Anterior cingulate cortex (tissue), 58 donors: ENCODE results near the gene PROCA1.
"Not testable (repeated sequence)": the region's sequence is repeated elsewhere in the genome, so short reads cannot be mapped to it uniquely, and the experiment has no call there.

Experiments used
- DNase-seq, 58 donors: peaks; one replicate each; lab custom pipeline; 2025; lab: John Stamatoyannopoulos, UW

PROCA1 gene

DNA sequence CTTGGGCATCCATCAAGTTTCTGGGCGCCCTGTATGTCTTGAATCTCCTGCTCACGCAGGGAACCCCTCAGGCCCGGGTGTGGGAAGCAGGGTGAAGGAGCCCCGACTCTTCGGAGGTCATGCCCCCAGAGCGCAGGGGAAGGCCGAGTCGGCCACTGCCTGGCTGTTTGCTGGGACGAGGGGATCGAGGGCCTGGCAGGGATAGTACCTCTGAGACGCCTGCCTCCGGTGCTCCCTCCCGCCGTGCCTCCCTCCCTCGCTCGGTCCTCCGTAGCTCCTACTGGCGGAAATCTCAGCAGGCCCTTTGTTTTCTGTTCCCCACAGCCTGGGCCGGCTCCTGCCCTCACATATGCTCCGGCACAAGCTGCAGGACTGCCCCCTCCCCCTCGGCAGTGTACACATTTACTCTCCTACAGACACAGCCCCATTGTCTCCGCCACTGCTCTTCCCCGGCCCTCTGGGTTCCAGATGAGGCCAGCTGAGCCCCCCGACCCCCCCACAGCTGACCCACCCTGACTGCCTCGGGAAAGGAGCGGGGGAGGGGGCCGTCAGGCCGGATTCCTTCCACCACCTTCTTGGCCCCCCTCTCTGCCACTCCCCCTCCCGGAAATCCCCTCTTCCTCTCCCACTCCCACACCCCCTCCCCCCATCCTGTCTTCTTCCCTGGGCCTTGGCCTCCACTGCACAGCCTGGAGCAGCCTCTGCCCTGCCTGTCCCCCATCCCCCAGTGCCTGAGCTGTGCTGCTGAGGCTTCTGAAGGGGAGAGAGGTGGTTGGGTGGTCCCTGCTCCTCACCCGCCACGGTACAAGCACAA lies 33.5 kb upstream of the PROCA1 start:
- DNase-seq: peak in 56 of 58 donors; percentile 11 to 96 (median 82)

DNA sequence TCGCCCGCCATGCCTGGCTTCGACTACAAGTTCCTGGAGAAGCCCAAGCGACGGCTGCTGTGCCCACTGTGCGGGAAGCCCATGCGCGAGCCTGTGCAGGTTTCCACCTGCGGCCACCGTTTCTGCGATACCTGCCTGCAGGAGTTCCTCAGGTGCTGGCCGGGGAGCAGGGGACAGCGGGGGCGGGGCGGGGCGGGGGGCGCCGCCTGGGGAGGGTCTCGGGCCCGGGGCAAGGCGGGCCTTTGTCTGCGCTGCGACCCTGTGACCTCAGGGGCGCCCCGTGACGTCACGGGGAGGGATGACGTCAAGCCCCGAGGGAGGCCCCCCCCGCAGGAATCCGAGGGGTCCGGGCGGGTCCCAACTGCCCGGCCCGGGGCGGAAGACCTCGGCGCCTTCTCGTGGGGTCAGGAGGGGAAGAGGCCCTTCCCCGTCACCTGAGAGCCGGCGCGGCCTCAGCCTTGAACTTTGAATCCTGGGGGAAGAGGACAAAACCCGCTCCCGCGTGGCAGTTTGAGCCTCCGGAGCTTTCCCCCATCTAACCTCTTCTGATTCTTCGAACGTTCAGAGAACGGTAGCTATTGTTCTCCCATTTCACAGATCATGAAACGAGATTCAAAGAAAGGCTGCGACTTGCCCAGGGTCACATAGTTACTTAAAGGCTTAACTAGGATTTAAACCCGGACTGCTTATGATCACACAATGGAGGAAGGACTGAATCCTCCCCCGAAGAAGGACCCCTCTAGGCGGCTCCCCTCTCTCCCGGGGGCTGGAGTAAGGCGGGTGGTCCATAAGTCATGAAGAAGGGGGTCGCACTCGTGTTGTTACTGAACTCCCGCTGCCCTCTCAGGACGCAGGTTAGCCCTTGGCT lies 32.6 kb upstream of the PROCA1 start:
- peak in 30 of 58 donors; percentile 22 to 71 (median 50) for DNase-seq

DNA sequence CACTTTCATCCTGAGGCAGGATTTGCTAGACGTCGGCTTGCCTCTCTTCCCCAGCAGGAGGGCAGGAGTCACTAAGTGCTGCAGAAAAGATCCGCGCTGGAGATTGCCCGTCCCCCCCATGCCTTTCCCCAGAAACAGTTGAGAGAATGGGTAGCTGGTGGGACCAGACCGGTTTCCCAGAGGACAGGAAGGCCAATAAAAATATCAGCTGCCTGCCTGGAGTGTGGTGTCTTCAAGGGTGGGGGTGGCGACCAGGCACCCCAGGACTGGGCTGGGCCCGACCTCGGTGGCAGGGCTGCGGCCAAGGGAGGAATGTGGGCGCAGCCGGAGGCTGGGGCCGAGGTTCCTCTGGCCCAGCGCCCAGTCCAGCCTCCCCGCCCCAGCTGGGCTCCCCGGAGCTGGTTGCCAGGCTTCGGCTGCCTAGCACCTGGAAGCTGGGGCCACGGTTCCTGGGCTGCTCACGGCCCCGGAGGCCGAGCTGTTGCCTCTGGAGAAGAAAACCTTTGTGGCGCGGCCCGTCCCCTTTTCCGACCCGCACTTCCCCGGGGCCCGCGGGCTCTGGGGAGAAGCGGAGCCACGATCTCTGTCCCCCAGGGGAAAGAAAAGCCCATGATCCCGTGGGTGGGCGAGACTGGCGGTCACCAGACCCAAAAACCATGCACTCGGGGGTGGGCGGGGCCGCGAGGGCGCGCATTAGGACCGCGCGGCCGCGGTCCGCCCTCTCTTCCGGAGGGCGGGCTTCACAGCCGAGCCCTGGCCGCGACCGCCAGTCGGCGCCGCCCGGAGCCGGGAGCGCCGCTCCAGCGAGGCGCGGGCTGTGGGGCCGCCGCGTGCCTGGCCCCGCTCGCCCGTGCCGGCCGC lies 31.8 kb upstream of the PROCA1 start, which contains the start of gene TRAF4:
Gene TRAF4 (plus strand): TSS at position 769 of the 861 bp plus-strand sequence. CDS start 102 bp downstream, outside the sequence.
- DNase-seq: peak in 54 of 58 donors; percentile 24 to 87 (median 69)

DNA sequence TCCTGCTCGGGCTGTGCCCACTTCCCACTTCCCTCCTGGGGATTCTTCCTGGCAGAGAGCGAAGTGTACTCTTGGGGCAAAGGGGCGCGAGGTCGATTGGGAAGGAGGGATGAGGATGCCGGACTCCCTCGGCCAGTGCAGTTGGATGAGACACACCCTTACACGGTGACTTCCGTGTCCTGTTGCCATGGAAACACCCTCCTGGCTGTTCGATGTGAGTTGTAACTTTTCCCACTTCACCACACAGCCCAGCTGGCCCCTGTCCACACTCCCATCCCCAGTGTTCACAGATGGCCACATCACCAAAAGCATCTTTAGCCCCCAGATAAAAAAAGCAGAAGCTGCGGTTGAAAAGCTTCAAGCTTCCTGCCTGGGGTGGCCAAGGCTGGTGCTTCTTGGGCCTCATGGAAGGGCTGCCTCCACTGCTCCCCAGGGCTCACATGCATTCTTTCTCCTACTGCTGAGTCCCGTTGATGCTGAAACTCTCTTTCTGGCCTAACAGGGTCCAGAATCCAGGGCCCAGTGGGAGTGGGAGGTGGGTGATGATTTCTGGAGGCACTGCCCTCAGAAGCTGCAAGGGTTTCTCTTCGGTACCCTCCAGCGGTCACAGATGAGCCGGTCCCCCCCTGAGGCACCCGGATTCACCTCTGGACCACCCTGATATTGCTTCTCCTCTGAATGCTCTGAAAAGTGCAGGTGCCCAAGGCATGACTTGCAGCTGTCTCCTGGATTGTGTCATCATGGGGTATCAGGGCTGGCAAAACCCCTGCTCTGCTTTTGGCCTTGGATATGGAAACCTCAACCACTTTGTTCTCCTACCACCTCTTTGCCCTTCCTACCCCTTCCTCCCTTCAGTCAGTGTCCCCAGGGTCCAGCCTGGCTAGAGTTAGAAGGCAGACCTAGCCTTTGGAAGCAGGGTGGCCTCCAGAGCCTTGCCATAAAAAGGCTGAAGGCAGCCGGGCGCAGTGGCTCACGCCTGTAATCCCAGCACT lies 30.0 kb upstream of the PROCA1 start:
- DNase-seq: peak in 19 of 58 donors; percentile 6 to 58 (median 26)

DNA sequence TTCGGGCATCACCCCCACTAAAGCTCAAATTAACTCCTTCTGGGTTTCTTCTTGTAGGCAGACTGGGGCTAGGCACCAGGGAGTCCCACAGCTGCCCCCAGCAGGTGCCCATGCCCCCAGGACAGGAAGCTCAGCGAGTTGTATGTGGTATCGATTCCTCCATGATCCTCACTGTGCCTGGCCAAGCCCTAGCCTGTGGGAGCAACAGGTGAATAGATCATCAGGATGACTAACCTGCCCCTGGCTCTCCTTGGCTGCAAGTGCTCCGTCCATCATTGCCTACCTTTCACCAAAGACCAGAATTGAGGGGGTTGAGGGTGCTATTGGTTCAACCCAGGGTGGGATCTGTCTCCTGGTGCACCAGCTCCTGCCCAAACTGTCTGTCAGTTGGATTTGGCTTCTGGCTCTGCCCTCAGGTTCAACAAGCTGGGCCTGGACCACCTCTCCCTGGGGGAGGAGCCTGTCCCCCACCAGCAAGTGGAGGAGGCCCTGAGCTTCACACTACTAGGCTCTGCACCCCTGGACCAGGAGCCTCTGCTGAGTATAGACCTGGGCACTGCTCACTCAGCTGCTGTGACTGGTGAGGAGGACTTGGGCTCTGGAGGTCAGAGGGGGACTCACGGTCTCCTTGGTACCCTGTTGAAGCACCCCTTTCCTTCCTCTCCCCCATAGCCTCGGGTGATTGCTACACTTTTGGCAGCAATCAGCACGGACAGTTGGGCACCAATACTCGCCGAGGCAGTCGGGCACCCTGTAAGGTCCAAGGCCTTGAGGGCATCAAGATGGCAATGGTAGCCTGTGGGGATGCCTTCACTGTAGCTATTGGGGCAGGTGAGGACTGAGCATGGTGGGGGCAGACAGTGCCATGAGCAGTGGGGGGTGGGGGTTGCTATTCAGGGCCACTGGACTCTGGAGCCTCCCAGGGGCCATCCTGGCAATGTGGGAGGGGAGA lies 29.0 kb upstream of the PROCA1 start:
- DNase-seq: no peak

DNA sequence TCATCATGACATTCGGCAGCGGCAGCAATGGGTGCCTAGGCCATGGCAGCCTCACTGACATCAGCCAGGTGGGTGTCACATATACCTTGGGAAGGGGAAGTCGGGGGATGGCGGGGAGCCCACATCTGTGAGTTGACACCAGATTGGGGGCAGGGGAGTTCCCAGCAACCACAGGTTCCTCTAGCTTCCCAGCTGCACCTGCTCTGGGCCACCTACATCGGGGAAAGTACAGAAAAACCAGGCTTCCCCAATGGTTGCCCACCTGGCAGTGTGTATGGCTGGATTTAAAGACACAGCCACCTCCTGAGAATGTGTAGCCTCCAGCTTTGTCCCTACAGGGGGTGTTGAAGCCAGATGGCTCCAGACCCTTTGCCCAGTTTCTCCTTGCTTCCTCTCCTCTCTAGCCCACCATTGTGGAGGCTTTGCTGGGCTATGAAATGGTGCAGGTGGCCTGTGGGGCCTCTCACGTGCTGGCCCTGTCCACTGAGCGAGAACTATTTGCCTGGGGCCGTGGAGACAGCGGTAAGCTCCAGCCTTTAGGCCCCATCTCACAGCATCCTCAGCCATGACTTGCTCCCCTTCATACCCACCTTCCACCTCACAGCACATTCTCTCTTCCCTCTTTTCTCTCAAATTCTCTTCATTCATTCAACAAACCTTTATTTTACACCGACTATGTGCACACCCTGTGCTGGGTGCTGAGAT lies 27.1 kb upstream of the PROCA1 start:
- DNase-seq: no peak

DNA sequence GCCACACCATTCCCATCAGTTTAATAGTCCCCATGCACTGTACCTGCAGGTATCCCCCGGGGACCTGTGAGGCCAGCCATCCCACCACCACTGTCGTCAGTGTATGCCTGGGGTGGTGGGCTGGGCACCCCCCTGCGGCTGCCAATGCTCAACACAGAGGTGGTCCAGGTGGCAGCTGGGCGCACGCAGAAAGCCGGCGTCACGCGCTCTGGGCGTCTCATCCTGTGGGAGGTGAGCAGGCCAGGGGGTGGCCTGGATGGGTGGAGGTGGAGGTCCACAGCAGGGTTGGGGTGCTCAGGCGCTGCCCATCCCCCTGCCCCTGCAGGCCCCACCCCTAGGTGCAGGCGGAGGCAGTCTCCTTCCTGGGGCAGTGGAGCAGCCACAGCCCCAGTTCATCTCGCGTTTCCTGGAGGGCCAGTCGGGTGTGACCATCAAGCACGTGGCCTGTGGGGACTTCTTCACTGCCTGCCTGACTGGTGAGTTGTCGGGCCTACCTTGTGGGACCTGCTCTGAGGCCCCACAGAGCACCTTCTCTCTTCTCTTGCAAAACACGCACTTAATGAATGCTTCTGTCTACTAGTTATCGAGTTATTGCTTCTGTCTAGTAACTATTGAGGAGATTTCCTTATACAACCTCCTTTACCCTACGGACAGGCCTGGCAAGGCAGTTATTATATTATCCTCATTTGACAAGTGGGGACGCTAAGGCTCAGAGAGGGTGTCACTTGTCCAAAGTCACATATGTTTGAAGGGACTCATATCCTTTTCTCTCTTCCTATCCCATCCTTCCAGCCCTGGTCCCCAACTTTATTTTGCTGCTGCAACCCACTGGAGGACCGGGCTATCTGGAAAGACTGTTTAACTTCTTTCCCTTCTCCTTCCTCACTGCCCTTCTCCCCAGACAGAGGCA lies 26.3 kb upstream of the PROCA1 start:
- DNase-seq: no peak

DNA sequence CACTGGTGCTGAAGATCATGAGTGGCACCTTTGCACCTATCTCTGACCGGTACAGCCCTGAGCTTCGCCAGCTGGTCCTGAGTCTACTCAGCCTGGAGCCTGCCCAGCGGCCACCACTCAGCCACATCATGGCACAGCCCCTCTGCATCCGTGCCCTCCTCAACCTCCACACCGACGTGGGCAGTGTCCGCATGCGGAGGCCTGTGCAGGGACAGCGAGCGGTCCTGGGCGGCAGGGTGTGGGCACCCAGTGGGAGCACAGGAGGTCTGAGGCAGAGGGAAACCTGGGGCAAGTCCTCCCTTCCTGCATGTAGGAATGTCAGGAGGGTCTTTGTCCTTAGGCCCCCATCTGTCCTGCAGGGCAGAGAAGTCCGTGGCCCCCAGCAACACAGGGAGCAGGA lies 25.6 kb upstream of the PROCA1 start:
- DNase-seq: no peak

DNA sequence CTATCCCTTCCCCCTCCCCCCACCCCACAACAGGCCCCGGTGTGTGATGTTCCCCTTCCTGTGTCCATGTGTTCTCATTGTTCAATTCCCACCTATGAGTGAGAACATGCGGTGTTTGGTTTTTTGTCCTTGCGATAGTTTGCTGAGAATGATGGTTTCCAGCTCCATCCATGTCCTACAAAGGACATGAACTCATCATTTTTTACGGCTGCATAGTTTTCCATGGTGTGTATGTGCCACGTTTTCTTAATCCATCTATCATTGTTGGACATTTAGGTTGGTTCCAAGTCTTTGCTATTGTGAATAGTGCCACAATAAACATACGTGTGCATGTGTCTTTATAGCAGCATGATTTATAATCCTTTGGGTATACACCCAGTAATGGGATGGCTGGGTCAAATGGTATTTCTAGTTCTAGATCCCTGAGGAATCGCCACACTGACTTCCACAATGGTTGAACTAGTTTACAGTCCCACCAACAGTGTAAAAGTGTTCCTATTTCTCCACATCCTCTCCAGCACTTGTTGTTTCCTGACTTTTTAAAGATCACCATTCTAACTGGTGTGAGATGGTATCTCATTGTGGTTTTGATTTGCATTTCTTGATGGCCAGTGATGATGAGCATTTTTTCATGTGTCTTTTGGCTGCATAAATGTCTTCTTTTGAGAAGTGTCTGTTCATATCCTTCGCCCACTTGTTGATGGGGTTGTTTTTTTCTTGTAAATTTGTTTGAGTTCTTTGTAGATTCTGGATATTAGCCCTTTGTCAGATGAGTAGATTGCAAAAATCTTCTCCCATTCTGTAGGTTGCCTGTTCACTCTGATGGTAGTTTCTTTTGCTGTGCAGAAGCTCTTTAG lies 24.5 kb upstream of the PROCA1 start:
- DNase-seq: not testable (repeated sequence)

DNA sequence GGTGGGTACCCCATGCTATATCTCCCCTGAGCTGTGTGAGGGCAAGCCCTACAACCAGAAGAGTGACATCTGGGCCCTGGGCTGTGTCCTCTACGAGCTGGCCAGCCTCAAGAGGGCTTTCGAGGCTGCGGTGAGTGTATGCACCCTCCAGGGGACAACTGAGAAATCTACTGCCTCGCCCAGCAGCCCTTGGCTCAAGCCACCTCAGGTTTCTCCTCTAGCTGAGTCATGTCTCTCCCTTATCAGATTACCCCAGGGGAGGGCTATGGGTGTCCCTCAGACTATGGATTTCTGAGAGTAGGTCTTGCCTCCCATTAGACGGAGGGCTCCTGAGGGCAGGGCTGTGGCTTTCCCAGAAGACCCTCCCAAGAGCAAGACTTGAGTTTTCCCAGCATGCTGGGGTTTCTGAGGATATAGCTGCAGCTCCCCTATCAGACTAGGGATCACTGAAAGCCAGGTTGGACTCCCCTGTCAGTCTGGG lies 23.6 kb upstream of the PROCA1 start:
- DNase-seq: no peak

DNA sequence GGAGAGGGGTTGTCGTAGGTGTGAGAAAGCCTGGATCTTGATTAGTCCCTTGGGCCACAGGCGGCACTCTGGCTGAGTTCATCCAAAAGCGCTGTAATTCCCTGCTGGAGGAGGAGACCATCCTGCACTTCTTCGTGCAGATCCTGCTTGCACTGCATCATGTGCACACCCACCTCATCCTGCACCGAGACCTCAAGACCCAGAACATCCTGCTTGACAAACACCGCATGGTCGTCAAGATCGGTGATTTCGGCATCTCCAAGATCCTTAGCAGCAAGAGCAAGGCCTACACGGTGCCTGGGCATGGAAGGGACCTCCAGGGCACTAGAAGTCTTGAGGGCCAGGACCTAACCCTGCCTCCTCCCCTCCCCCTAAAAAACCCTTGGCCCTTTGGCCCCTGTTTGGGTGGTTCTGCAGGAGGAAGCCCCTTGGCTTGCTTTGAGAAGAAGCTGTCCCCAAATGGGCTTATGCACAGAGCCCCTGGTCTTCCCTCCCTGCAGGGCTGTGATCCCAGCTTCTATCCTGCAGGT lies 23.1 kb upstream of the PROCA1 start:
- DNase-seq: no peak

DNA sequence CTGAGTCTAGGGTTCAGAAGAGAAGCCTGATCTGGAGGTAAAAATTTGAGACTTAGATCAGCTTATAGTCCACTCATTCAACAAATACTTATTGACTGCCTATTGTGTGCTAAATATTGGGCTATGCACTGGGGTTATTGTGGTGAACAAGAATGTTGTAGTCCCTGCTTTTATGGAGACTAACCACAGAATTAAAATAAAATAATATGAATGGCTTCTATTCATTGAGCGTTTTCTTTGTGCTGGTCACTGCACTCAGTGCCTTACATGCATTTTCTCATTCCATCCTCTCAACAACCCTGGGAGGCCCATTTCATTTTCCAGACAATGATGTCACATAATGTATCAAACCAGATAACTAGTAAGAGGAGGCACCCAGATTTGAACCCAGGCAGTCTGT lies 21.7 kb upstream of the PROCA1 start:
- no peak for DNase-seq

DNA sequence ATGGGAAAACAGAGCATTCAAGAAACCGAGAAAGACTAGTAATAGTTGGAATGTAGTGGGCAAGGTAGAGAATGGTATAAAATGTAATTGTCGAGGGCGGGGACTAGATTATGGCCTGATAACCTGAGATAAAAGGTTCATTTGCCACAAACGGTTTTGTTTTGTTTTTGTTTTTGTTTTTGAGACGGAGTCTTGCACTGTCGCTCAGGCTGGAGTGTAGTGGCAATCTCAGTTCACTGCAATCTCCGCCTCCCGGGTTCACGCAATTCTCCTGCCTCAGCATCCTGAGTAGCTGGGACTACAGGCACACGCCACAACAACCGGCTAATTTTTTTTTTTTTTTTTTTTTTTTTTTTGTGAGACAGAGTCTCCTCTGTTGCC lies 18.3 kb upstream of the PROCA1 start:
- no peak for DNase-seq

DNA sequence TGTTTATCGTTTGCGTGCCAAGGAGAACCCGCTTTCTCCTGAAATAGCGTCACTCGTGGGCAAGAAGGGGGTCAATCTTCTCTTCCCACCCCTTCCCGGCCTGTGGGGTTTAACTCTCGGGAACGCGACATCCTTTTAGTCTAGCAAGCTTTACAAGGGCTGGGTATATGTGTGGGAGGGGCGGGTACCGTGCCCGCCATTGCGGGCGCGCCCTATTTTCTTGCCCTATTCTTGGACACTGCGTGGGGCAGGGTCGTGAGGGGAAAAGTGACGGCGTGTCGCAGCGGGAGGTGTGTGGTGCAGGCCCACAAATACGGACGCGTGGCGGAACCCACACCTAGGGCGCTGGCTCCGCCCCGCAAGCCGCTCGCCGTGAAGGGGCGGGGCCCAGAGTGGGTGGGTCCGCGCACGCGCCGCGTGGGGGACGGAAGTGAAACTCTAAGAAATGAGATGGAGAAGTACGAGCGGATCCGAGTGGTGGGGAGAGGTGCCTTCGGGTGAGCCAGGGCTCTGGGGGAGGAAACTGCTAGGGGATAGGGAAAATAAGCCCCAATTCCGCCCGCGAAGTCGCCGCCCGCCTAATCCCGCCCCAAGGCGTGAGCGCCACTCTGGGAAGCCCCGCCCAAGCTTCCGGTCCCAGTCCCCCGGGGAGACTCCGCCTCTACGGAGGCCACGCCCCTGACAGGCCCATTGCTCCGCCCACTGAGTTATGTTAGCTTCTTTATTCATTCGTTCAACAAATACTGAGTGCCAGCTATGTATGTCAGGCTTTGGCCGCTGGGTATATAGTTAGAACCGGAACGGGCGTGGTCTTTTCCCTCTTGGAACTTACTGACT lies 16.9 kb upstream of the PROCA1 start, which contains the start of gene NEK8:
Gene NEK8 (plus strand): TSS at position 425 of the 837 bp plus-strand sequence. CDS start 26 bp downstream, at position 451.
- DNase-seq: peak in 57 of 58 donors; percentile 55 to 94 (median 88)
